Fibroblast of villous mesenchyme (primary cell): Measurements from ENCODE around the gene ADD3. TPM values are rescaled to one million over a fixed set of nuclear protein-coding genes. Genes with fewer than 3 reads are reported as not detected.

ENCODE experiments used
- DNase-seq: peaks from one replicate; pipeline ENCODE4 v3.0.0-alpha.2; 2010; ENCODE audit warnings: low read depth
- H3K4me3 ChIP-seq: 2 replicates; pipeline ENCODE4 v1.5.1; 2011; ENCODE audit warnings: low read depth, mild to moderate bottlenecking, low read length
- CTCF ChIP-seq: IDR thresholded peaks from 2 replicates; pipeline ENCODE4 v1.5.1; 2012; ENCODE audit warnings: low read depth, mild to moderate bottlenecking, low read length; ENCODE audit not compliant: insufficient read depth
- total RNA-seq: library from RNA; depleted of rRNA; stranded (reverse); fragments of >200 nt; gene quantifications from 2 replicates; pipeline ENCODE4 v1.2.3, GENCODE V29; 2012

The ADD3 gene
- total RNA-seq, 1 donor, result 97.6 TPM

GRCh38 chr10:109994711-109995577 is 12.8 kb upstream of the ADD3 start:
- no peak for TF ChIP-seq CTCF
- no peak overlapping the region for H3K4me3 ChIP-seq
- no peak for DNase-seq

GRCh38 chr10:109995595-109995994 is 12.2 kb upstream of the ADD3 start:
- H3K4me3 ChIP-seq, result no peak overlapping the region
- DNase-seq, result no peak
- no peak for TF ChIP-seq CTCF

GRCh38 chr10:109996225-109996624 is 11.6 kb upstream of the ADD3 start:
- TF ChIP-seq CTCF, result no peak
- H3K4me3 ChIP-seq, result peak overlapping the region; percentile 22
- DNase-seq, result peak; percentile 83

GRCh38 chr10:109996766-109997171 is 11.0 kb upstream of the ADD3 start:
- DNase-seq, result peak; percentile 71
- H3K4me3 ChIP-seq, result no peak overlapping the region

GRCh38 chr10:109997233-109997632 is 10.6 kb upstream of the ADD3 start:
- TF ChIP-seq CTCF, result no peak
- no peak for DNase-seq
- H3K4me3 ChIP-seq, result no peak overlapping the region

More at GRCh38 chr10:109996766-109997171, 11.0 kb upstream of the ADD3 start:
- TF ChIP-seq CTCF, result no peak

- no peak overlapping the region for H3K4me3 ChIP-seq
- TF ChIP-seq CTCF, result no peak
- DNase-seq, result no peak
Measured at GRCh38 chr10:109998513-109998912, 9.3 kb upstream of the ADD3 start.
